ENCODE results near the gene SPATA3.

Gene SPATA3

DNA sequence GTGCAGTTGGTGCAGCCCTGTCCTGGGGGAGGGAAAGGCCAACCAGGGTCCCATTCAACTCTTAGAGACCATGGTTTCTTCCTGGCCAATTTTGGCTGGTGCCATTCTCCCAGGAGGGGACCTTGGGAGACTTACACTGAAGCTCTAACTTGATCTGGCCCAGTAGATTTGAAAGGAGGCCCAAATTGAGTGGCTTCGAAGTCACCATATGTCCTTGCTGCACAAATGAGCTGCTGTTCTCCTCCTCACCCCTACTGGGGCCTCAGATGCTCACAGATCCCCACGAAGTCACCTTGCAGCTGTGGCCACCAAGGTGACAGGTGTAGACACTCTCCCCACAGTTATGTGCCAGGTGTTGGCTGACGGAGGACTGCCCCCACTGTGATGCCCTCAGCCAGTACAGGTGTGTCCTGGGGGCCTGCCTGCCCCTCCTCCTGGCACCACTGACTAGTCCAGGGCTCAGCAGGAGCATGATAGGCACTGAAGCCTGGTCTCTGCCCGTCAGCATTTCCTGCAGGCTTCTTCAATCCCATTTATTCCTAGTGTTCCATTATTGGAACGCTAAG is 36.7 kb downstream of the SPATA3 start:
- no peak for DNase-seq

DNA sequence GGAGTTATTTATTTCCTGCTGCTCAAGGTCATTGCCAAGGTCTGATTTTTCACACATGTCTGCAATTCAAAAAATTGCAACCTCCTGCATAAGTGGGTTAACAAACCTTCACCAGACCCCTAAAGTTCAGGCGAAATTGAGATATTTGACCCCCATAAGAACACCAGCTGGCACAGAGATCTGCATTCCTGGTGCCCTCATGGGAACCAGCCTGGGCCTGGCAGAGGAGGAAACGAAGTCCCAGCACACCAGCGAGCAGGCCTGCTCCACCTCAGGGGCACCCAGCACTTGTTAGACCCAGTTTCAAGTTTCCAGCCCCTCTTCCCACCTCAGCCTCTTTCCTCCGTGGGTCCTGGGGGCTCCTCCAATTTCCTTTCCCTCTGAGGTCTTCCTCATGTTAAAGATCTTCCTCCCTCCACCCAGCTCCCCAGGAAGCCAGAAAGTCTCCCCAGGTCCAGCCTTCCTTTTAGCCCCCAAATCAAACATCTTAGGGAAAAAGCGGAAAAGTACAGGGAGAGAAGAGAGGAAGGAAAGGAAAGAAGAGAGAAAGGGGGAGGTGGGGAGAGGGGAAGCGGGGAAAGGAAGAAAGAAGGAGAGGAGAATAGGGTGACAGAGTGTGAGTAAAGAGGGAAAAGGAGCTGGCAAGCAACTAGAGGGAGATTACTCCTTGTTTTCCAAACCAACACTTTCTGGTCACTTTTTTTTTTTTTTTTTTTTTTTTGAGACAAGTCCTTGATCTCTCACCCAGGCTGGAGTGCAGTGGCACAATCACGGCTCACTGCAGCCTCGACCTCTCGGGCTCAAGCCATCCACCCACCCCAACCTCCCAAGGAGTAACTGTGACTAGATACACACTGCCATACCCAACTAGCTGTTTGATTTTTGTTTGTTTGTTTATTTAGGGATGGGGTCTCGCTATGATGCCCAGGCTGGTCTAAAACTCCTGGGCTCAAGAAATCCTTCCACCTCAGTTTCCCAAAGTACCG is 37.5 kb downstream of the SPATA3 start:
- no peak for DNase-seq

DNA sequence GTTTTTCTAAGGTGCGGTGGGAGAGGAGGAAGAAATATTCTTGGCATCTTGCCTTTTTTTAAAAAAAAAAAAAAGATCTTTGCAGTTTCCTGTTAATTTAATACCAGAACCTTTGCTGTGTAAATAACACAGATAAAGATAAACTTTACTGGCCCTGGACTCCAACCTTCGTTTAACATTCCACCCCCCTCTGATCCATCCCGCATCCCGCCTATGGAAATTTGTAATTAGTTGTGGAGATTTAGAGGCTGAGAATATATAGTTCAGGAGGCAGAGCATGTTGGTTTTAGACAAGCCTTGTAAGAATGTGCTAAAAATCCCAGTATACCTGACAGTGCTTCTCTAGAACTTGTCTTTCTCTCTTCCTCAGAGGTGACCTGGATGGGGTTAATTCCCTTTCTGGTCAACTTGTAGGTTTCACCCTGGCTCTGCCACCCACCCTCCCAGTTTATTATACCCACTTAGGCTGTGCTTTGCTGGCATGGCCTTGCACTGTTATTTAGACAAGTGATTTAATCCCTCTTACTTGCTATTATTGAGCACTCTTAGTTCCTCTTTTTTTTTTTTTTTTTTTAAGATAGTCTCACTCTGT is 38.5 kb downstream of the SPATA3 start:
- DNase-seq: no peak

DNA sequence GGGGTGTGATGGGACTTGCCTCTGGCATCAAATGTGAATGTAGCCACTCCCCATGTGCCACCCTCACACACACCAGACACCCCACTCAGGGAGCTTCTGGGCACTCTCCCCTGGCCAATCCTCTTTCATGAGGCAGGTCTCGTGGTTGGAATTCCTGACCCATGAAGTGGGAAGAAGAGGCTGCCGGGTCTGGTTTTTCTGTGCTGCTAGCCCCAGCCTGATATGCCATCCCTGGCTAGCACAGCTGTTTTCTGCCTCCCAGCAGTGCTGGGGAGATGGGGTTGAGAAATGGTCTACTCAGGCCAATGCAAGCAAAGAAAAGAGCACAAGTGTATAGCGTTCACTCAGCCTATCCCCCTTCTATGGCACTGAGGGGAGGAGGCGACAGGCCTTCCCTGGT is 40.2 kb downstream of the SPATA3 start:
- no peak for DNase-seq

- no peak for DNase-seq
Observed at GRCh38 chr2:231036578-231037106, 40.7 kb downstream of the SPATA3 start.

DNA sequence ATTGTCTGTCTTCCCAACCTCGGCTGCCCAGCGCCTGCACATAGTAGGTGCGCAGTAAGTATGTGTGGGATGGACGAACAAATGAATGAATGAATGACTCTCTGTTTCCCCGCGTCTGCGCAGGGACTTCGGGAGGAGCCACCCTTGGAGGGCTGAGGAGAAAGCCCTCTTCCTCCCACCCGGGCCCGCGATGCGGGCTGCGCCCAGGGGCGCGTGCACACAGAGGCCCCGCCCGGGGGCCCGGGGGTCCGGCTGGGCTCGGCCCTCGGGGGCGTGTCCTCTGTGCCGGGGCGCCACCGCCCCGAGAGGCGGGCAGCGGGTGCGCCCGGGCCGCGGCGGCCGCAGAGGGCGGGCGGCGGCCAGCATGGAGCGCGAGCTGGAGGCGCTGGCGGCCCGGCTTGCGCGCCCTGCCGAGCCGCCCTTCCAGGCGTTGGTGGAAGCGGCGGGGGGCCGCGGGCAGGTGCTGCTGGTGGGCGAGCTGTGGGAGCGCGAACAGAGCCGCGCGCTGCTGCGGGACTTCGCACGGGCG is 41.3 kb downstream of the SPATA3 start, which contains the start of gene C2orf72:
C2orf72 (plus strand) TSS at position 322 of the 529 bp plus-strand sequence; CDS start at position 365, 43 bp downstream.
- no peak for DNase-seq

DNA sequence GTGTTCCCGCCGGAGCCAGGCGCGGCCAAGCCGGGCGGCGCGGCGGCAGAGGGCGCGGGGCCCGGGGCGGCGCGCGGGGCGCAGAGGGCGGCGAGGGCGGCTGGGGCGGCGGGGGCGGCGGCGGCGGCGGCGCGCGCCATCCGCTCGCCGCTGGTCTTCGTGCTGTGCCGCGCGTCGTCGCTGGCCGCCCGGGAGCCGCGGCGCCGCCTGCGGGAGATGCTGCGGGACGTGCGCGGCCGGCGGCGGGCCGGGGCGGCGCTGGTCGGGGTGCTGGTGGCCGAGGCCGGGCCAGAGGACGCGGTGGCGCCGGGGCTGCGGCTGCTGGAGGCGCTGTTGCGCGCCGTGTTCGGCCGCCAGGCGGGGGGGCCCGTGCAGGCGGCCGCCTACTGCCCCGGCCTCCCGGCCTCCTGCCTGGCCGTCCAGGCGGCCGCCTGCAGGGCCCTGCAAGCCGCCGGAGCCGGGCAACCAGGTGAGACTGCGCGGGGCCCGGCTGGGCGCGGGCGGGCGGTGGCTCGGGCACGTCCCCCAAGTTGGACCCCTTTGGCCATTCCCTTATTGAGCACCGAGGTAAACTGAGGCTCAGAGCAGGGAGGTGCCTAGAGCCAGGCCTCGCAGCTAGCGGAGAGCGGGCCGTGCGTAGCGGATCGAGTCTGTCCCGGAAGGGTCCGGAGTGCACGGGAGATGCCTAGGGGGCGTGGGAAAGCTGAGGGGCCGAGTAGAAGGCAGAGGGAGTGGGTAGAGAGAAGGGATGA is 42.0 kb downstream of the SPATA3 start:
- DNase-seq: no peak

- no peak for DNase-seq
Observed at GRCh38 chr2:231038483-231039293, 42.8 kb downstream of the SPATA3 start.

DNA sequence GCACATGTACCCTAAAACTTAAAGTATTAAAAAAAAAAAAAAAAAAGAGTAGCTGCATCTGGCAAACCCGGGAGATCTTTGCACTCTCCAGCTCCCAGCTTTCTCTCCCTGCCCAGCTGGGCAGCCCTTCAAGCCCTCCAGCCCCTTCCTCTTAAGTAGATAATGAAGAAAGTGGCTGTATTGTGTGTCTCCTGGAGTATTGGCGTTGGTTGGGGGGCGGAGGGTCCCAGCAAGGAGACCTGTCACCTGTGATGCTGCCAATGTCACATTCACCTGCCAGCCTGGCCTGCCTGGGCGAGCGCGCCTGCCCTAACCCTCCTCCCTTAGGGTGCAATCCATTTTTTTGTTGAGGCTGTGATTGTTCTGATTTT is 43.4 kb downstream of the SPATA3 start:
- DNase-seq: no peak

DNA sequence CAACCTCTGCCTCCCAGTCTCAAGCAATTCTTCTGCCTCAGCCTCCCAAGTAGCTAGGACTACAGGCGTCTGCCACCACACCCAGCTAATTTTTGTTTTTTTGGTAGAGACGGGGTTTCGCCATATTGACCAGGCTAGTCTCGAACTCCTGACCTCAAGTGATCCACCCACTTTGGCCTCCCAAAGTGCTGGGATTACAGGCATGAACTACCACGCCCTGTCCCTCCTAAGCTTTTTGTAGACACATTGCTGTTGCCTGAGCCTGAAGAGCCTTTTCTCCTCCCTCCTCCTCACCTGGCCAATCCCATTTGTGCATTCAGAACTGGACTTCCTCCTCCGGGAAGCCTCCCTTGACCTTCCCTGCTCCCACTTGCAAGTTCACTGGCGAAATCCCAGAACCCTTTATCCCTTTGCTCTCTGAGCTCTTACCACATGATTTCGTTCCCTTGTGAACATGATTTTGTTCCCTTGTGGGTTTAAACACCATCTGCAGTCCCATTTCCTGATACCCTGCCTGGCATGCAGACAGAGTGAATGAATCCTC is 44.0 kb downstream of the SPATA3 start:
- no peak for DNase-seq

GRCh38 chr2:231041061-231041689 is 45.3 kb downstream of the SPATA3 start:
- DNase-seq: no peak

- no peak for DNase-seq
Observed at GRCh38 chr2:231043796-231044195, 47.9 kb downstream of the SPATA3 start.

DNA sequence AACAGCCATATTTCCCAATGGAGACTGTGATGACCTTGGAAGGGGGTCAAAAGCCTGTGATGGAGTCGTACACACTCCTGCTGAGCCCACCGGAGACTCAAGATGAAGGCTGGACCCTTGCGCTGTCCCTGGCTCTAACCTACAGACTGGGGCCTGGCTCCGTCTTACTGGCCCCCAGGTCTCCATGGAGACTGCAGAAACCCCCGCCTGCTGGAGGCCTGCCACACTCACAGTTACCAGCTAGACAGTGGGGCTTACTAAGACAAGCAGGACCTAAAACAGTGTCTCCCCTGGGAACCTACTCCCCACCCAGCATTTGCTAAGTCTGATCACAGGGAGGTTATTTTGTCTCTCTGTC is 51.0 kb downstream of the SPATA3 start:
- no peak for DNase-seq

- no peak for DNase-seq
Observed at GRCh38 chr2:231047274-231047922, 51.5 kb downstream of the SPATA3 start.

- no peak for DNase-seq
Observed at GRCh38 chr2:231047923-231048915, 52.3 kb downstream of the SPATA3 start.

DNA sequence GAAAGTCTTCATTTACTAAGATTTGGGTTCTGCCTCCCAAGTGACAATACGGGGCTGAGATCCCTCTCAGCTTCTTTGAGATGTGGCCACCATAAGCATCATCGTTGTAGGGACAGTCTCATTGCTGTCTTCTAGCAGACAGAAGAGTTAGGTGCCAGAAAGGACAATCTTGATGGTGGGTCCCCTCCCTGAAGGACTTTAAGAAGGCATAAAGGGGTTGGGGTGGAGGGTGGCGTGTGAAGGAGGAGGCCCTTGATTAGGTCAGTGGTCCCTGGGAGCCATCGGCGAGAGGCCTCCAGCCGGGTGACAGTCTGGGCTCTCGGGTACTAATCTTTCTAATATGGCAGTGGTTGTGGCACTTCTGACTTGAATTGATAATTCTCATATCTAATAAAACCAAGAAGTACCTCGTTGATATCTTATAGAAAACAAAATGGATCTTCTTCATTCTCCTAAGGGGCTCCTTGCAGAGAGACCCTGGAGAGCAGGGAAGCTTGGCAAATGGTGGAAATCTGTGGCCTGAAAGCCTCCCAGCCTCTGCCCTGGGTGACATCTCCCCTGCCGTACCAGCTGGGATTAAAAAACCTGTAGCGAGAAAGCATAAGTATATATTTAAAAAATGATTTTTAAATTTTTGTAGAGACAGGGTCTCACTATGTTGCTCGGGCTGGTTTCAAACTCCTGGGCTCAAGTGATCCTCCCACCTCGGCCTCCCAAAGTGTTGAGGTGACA is 53.5 kb downstream of the SPATA3 start:
- DNase-seq: no peak

GRCh38 chr2:231050018-231050901 is 54.3 kb downstream of the SPATA3 start:
- DNase-seq: no peak

All from stimulated activated CD4-positive, alpha-beta T cell treated with anti-CD3 and anti-CD28 coated beads, Interleukin-4, amount 100 ng/mL, for 24 hours (primary cell).